ENCODE measurements around the gene SSRP1. TPM values are rescaled to one million over a fixed set of nuclear protein-coding genes. Genes with fewer than 3 reads are reported as not detected.

Gene SSRP1
- total and polyA plus RNA-seq, 9 of the 15 experiments (the other 6 are each of a cell fraction or from before 2014, with no cell fraction given): 91.1 to 416 (median 245) TPM

- TF ChIP-seq PTRF (tag; IDR thresholded peaks at IDR 0.05) (no peak), SRF (CRISPR knock-in tag; IDR thresholded peaks at IDR 0.05) (no peak), ILF3 (IDR thresholded peaks at IDR 0.05; ENCODE audit: borderline replicate concordance) (no peak), EP300 (IDR thresholded peaks at IDR 0.05; ENCODE audit: low read length) (peak; percentile 41; the same call in 1 of the 2 replicates), ZNF311 (CRISPR knock-in tag; IDR thresholded peaks at IDR 0.05) (no peak), HDGF (IDR thresholded peaks at IDR 0.05) (no peak), ZNF668 (CRISPR knock-in tag; IDR thresholded peaks at IDR 0.05) (no peak), RCOR1 (IDR thresholded peaks at IDR 0.05; ENCODE audit: borderline replicate concordance in 1 of 2, low read depth in 2 of 2, low read length in 2 of 2) (peak; percentile 28 to 75; a peak in 3 of 4 replicates), RNF219 (CRISPR knock-in tag; IDR thresholded peaks at IDR 0.05) (no peak), CAMTA2 (CRISPR knock-in tag; conservative IDR thresholded peaks at IDR 0.05) (no peak), ZNF518B (CRISPR knock-in tag; IDR thresholded peaks at IDR 0.05) (no peak), PBX2 (CRISPR knock-in tag; IDR thresholded peaks at IDR 0.05; ENCODE audit: low read depth) (peak; percentile 74), PBX2 (tag; conservative IDR thresholded peaks at IDR 0.05; ENCODE audit: low read depth) (peak; percentile 97), ZNF239 (CRISPR knock-in tag; IDR thresholded peaks at IDR 0.05) (no peak), CBX5 (IDR thresholded peaks at IDR 0.05; ENCODE audit: borderline replicate concordance, low read depth) (no peak), SMARCA4 (IDR thresholded peaks at IDR 0.05) (0 out of 2 replicates have a peak, but pooled peaks have one; percentile 62), MXD1 (CRISPR knock-in tag; IDR thresholded peaks at IDR 0.05; ENCODE audit: borderline replicate concordance, poor library complexity, severe bottlenecking) (no peak), CBFA2T3 (IDR thresholded peaks at IDR 0.05) (peak; percentile 32; the same call in 1 of the 2 replicates), TOE1 (IDR thresholded peaks at IDR 0.05; ENCODE audit: borderline replicate concordance) (no peak), TOE1 (CRISPR knock-in tag; IDR thresholded peaks at IDR 0.05; ENCODE audit: borderline replicate concordance, low read depth) (no peak), HMG20B (CRISPR knock-in tag; IDR thresholded peaks at IDR 0.05) (no peak), ZNF408 (CRISPR knock-in tag; IDR thresholded peaks at IDR 0.05; ENCODE audit: low read depth) (no peak)
These were observed 22.9 kb upstream of the SSRP1 start (continued) for GRCh38 chr11:57358543-57358961.

Data from K562 (cell line).